RKO (cell line): ENCODE data around the gene ODC1.
"Not testable (repeated sequence)": the region's sequence is repeated elsewhere in the genome, so short reads cannot be mapped to it uniquely, and the experiment has no call there.

ENCODE experiments used
- DNase-seq: peaks from one replicate; pipeline ENCODE4 v3.0.0-alpha.2; 2016; ENCODE audit warnings: low spot score

The ODC1 gene

GRCh38 chr2:10447895-10448575 lies at the start of gene ODC1:
ODC1 (minus strand) TSS chr2:10448327; CDS start chr2:10445032, 3,295 bp downstream.
- DNase-seq: peak; percentile 96

GRCh38 chr2:10497797-10498251 lies 49.7 kb upstream of the ODC1 start:
- peak; percentile 94 for DNase-seq

- no peak for DNase-seq
These were observed 47.8 kb upstream of the ODC1 start for GRCh38 chr2:10495988-10496313.

- DNase-seq: no peak
These were observed 47.3 kb upstream of the ODC1 start for GRCh38 chr2:10495311-10495987.

GRCh38 chr2:10494351-10495066 lies 46.4 kb upstream of the ODC1 start:
- no peak for DNase-seq

GRCh38 chr2:10493634-10494281 lies 45.6 kb upstream of the ODC1 start:
- DNase-seq: peak; percentile 88

GRCh38 chr2:10493075-10493633 lies 45.0 kb upstream of the ODC1 start:
- DNase-seq: no peak

GRCh38 chr2:10490806-10491291 lies 42.7 kb upstream of the ODC1 start:
- DNase-seq: no peak

GRCh38 chr2:10489842-10490555 lies 41.9 kb upstream of the ODC1 start:
- no peak for DNase-seq

- DNase-seq: not testable (repeated sequence)
These were observed 40.0 kb upstream of the ODC1 start for GRCh38 chr2:10488142-10488541.

GRCh38 chr2:10487741-10488104 lies 39.6 kb upstream of the ODC1 start:
- DNase-seq: not testable (repeated sequence)

GRCh38 chr2:10487081-10487740 lies 39.1 kb upstream of the ODC1 start:
- DNase-seq: no peak

- no peak for DNase-seq
These were observed 38.5 kb upstream of the ODC1 start for GRCh38 chr2:10486601-10487079.

GRCh38 chr2:10486091-10486490 lies 38.0 kb upstream of the ODC1 start:
- DNase-seq: no peak

GRCh38 chr2:10482913-10483312 lies 34.8 kb upstream of the ODC1 start:
- no peak for DNase-seq

GRCh38 chr2:10482460-10482859 lies 34.3 kb upstream of the ODC1 start:
- DNase-seq: no peak

GRCh38 chr2:10481666-10482157 lies 33.6 kb upstream of the ODC1 start:
- no peak for DNase-seq

GRCh38 chr2:10481055-10481665 lies 33.0 kb upstream of the ODC1 start:
- no peak for DNase-seq

- no peak for DNase-seq
These were observed 32.3 kb upstream of the ODC1 start for GRCh38 chr2:10480359-10480949.

GRCh38 chr2:10478916-10479315 lies 30.8 kb upstream of the ODC1 start:
- no peak for DNase-seq
